GM12801 (cell line): Measurements from ENCODE around the gene LLGL2.

Source experiments
- CTCF ChIP-seq: IDR thresholded peaks from one replicate; pipeline ENCODE4 v1.5.1; 2011; ENCODE audit warnings: control low read depth; ENCODE audit not compliant: insufficient read length; ENCODE audit errors: extremely low read depth

Gene LLGL2

DNA sequence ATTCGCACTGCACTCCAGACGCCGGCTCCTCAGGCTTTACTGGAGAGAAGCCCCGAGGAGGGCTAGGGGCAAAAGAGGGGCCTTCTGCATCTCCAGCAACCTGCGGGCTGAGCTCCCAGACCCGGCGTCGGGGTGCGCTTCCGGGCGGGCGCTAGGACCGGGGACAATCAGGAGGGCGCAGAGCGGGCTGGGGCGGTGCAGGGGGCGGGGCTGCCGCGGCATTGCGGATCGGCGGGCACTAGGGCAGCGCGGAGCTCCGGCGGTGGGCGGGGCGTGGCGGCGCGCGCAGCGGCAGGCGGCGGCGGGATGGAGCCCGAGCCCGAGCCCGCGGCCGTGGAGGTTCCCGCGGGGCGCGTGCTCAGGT, 9.3 kb upstream of the LLGL2 start, which contains the start of gene TSEN54:
TSEN54 (plus strand) TSS at position 274 of the 364 bp plus-strand sequence; CDS start at position 307, 33 bp downstream.
- TF ChIP-seq CTCF: no peak

DNA sequence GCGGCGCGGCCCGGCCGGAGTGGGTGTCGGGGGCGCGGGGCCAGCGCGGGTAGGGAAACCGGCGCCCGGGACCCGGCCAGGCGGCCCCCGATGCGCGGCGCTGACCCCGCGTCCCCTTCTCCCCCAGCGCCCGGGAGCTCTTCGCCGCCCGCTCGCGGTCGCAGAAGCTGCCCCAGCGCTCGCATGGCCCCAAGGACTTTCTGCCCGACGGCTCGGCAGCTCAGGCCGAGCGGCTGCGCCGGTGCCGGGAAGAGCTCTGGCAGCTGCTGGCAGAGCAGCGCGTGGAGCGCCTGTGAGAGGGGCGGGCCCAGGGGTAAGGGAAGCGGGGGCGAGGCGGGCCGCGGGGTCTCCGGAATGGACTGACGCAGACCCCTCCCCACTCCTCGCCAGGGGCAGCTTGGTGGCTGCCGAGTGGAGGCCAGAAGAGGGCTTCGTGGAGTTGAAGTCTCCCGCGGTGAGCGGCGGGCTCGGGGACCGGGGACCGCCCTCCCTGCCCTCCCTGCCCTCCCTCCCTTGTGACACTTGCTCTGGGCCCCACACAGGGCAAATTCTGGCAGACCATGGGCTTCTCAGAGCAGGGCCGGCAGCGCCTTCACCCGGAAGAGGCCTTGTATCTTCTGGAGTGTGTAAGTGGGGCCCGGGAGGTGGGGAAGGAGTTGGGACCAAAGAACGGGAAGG, 8.7 kb upstream of the LLGL2 start:
- TF ChIP-seq CTCF: no peak

DNA sequence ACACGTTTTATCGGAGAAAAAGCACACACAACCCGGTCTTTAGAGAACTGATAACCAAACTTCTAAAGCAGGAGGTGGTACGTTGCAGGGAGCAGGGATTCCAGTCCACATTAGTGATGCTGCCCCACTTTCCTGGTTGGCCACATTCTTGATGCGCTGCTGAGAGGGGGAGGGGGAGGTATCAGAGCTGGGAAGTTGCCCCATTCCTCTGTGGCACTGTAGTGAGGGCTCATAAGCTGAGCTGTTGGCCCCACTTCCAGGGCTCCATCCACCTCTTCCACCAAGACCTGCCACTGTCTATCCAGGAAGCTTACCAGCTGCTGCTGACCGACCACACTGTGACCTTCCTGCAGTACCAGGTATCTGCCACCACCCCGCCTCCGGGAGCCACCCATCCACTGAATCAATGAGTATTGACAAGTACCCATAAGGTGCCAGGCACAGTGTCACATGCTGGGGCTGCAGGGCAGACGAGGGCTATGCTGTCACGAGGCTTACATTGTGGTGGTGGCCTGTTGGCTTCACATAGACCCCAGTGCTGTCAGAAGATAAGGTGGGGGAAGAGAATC, 8.1 kb upstream of the LLGL2 start:
- TF ChIP-seq CTCF: no peak

DNA sequence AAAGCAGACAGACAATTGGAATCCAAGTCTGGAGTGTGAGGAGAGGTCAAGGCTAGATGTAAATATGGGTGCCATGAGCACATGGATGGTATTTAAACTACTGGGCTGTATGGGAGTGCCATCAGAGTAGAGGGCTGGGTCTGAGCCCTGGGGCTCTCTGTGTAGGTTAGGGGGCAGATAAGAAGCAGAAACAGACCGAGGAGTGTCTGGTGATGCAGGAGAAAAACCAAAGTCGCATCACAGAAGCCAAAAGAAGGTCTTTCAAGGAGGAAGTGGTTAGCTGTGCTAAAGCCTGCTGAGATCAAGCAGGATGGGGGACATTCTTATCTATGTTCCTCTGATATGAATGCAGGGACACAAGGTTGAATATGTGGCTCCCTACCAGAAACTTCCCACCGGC, 7.3 kb upstream of the LLGL2 start:
- no peak for TF ChIP-seq CTCF

DNA sequence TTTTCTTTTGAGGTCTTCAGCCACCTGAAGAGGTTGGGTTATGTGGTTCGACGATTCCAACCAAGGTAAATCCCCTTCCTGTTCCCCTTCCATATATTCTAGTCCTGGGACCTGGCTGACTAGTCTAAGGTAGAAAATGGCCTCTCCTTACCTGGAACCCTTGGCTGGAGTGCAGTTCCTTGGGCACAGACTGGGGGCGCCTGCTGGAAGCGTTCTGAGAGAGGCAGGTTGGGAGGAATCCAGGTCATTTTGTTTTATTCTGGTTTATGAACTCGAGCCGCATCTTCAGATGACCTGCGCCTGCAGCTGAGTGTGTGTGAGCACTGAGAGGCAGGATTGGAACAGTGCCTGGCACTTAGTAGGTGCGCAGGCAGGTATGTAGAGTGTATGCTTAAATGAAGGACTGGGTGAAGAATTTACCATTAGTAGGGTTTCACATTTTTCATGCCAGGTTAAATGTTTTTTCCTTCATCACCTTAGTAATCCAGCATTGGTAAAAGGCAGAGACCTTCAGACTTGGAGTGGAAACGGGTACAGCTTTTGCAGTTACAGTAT, 6.4 kb upstream of the LLGL2 start:
- no peak for TF ChIP-seq CTCF

- TF ChIP-seq CTCF: no peak
Observed at GRCh38 chr17:75521290-75521689, 4.2 kb upstream of the LLGL2 start.

GRCh38 chr17:75521951-75522727, 3.4 kb upstream of the LLGL2 start:
- TF ChIP-seq CTCF: no peak
